Neural crest cell (in vitro differentiated cells): ENCODE data around the gene DENND4B. TPM values are rescaled to one million over a fixed set of nuclear protein-coding genes. Genes with fewer than 3 reads are reported as not detected.
A peak's percentile ranks its signal among the peaks of the same experiment; 100 is the strongest.

Source experiments
- DNase-seq: peaks from one replicate; pipeline ENCODE4 v3.0.0; 2021; ENCODE audit warnings: low read depth, mixed read lengths, low spot score
- H3K27ac Mint-ChIP-seq: one replicate; pipeline ENCODE4 v1.8.0; 2021; ENCODE audit warnings: mild to moderate bottlenecking, mixed read lengths; ENCODE audit not compliant: unreplicated experiment
- H3K27me3 Mint-ChIP-seq: 2 replicates; pipeline ENCODE4 v1.8.0; 2021; ENCODE audit warnings: low read depth, mild to moderate bottlenecking, mixed read lengths
- H3K36me3 Mint-ChIP-seq: 2 replicates; pipeline ENCODE4 v1.8.0; 2021; ENCODE audit warnings: low read depth, mild to moderate bottlenecking, mixed read lengths
- H3K4me1 Mint-ChIP-seq: 2 replicates; pipeline ENCODE4 v1.8.0; 2021; ENCODE audit warnings: mixed read lengths
- H3K4me3 Mint-ChIP-seq: one replicate; pipeline ENCODE4 v1.8.0; 2021; ENCODE audit warnings: mild to moderate bottlenecking, mixed read lengths
- H3K9me3 Mint-ChIP-seq: 2 replicates; pipeline ENCODE4 v1.8.0; 2021; ENCODE audit warnings: mixed read lengths
- CTCF ChIP-seq: fragments of 200-600 bp; sonication (generic); conservative IDR thresholded peaks from 2 replicates; pipeline ENCODE4 v1.5.0; 2021; ENCODE audit warnings: antibody characterized with exemption, mild to moderate bottlenecking
- long read RNA-seq: library from polyadenylated mRNA; unstranded; transcript quantifications from one replicate; pipeline ENCODE4 v2.0.0, GENCODE V29; 2020
- total RNA-seq: library from RNA; stranded (reverse); gene quantifications from 2 replicates; pipeline ENCODE4 v1.2.1, GENCODE V29; 2021

The DENND4B gene
- total RNA-seq = 71.6 and 75.2 TPM in 2 replicates
- long read RNA-seq, partial matches to known transcripts = 5 of 11 reads
- long read RNA-seq, other reads (novel, unspliced or antisense) = 6 of 11 reads

- H3K27ac Mint-ChIP-seq = peak within 1 kb of the TSS; percentile 35
- peak; percentile 92 for TF ChIP-seq CTCF
- peak within 1 kb of the TSS; percentile 90 for H3K4me3 Mint-ChIP-seq
- DNase-seq = peak; percentile 78
- H3K27me3 Mint-ChIP-seq = no peaks in the 10 kb centered on the region
- H3K9me3 Mint-ChIP-seq = no peaks in the 10 kb centered on the region
- peaks cover 3% of the 10 kb centered on the region for H3K36me3 Mint-ChIP-seq
- peaks cover 17% of the 10 kb centered on the region for H3K4me1 Mint-ChIP-seq
Observed at GRCh38 chr1:153946622-153947241, at the start of gene DENND4B. DENND4B (minus strand) TSS chr1:153946718; CDS start chr1:153944374, 2,344 bp downstream.

- Mint-ChIP-seq H3K4me1 (peaks cover 23% of the 10 kb centered on the region), H3K9me3 (peaks cover under 1% of the 10 kb centered on the region), H3K27me3 (no peaks in the 10 kb centered on the region), H3K36me3 (peaks cover 24% of the 10 kb centered on the region), H3K27ac (no peak overlapping the region), H3K4me3 (peak overlapping the region; percentile 75)
- TF ChIP-seq CTCF = no peak
- no peak for DNase-seq
Observed at GRCh38 chr1:153995640-153996039, 49.1 kb upstream of the DENND4B start.

- no peak overlapping the region for H3K27ac Mint-ChIP-seq
- H3K4me3 Mint-ChIP-seq = peak overlapping the region; percentile 75
- H3K36me3 Mint-ChIP-seq = peaks cover 28% of the 10 kb centered on the region
- H3K4me1 Mint-ChIP-seq = peaks cover 27% of the 10 kb centered on the region
- DNase-seq = no peak
- no peak for TF ChIP-seq CTCF
- no peaks in the 10 kb centered on the region for H3K27me3 Mint-ChIP-seq
- H3K9me3 Mint-ChIP-seq = peaks cover 4% of the 10 kb centered on the region
Observed at GRCh38 chr1:153995202-153995601, 48.7 kb upstream of the DENND4B start.

- peak overlapping the region; percentile 99 for H3K27ac Mint-ChIP-seq
- H3K36me3 Mint-ChIP-seq = peaks cover 28% of the 10 kb centered on the region
- H3K4me1 Mint-ChIP-seq = peaks cover 34% of the 10 kb centered on the region
- no peak for DNase-seq
- no peaks in the 10 kb centered on the region for H3K27me3 Mint-ChIP-seq
- H3K4me3 Mint-ChIP-seq = peak overlapping the region; percentile 98
- H3K9me3 Mint-ChIP-seq = peaks cover 4% of the 10 kb centered on the region
- no peak for TF ChIP-seq CTCF
Observed at GRCh38 chr1:153991806-153992205, 45.3 kb upstream of the DENND4B start.

GRCh38 chr1:153991151-153991630, 44.7 kb upstream of the DENND4B start:
- peaks cover 4% of the 10 kb centered on the region for H3K9me3 Mint-ChIP-seq
- TF ChIP-seq CTCF = no peak
- H3K27ac Mint-ChIP-seq = peak overlapping the region; percentile 99
- peak overlapping the region; percentile 98 for H3K4me3 Mint-ChIP-seq
- DNase-seq = no peak
- H3K27me3 Mint-ChIP-seq = no peaks in the 10 kb centered on the region
- peaks cover 40% of the 10 kb centered on the region for H3K4me1 Mint-ChIP-seq
- peaks cover 28% of the 10 kb centered on the region for H3K36me3 Mint-ChIP-seq
